HG03039 (cell line): ENCODE data around the gene SH3BP5.

ENCODE experiments used
- ATAC-seq: cut with Tn5 transposase; IDR thresholded peaks from one replicate; pipeline ENCODE4 v1.9.1; 2021; ENCODE audit warnings: mild to moderate bottlenecking, moderate library complexity; ENCODE audit not compliant: unreplicated experiment

Gene SH3BP5

DNA sequence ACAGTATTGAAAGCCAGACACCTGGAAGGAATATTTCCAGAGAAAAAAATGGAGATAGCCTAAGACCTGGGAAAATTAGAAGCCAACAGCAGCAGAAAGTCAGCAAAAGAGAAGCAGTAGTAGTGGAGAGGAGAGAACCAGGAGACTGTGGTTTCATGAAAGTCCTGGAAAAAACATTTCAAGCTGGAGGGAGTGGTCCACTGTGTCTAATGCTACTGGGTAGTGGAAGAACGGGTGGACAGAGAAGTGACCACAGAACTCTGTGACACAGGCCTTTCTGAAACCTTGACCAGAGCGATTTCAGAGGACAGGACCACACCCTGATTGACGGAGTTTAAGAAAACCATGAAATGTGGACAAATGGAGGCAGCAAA lies 15.3 kb upstream of the SH3BP5 start:
- no peak for ATAC-seq

DNA sequence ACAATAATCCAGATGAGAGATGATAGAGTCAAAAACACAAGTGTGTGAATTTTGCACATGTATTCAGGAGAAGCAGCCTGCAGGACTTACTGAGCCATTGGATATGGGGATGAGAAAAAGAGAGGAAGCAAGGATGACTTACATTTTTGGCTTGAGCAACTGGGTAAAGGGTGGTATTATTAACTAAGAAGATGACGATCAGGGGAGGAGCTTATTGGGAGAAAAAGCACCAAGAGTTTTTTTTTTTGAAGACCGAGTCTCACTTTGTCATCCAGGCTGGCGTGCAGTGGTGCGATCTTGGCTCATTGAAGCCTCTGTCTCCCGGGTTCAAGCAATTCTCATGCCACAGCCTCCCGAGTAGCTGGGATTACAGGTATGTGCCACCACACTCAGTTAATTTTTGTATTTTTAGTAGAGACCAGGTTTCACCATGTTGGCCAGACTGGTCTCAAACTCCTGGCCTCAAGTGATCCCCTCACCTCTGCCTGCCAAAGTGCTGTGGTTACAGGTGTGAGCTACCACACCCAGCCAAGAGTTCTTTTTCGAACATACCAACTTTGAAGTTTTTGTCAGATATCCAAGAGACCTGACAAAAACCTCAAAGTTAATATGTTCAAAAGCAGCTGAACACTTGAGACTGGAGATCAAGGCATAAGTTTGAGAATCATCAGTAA lies 14.8 kb upstream of the SH3BP5 start:
- ATAC-seq, result no peak

DNA sequence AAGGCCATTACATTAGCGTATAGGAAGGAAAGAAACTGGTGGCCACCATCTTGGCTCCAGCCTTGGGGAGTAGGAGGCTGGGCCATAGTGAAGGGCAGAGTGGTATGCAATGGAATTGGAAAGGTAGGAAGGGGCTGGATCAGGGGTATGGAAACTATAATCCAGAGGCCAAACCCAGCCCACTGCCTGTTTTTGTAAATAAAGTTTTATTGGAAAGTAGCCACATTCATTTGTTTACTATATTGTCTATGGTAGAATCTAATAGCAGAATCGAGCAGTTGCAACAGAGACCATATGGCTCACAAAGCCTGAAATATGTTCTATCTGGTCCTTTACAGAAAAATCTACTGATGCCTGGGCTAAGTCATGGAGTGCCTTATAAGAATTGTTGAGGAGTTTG lies 14.1 kb upstream of the SH3BP5 start:
- ATAC-seq, result no peak

- peak; percentile 76 for ATAC-seq
These were observed 13.3 kb upstream of the SH3BP5 start for GRCh38 chr3:15345608-15346137.

DNA sequence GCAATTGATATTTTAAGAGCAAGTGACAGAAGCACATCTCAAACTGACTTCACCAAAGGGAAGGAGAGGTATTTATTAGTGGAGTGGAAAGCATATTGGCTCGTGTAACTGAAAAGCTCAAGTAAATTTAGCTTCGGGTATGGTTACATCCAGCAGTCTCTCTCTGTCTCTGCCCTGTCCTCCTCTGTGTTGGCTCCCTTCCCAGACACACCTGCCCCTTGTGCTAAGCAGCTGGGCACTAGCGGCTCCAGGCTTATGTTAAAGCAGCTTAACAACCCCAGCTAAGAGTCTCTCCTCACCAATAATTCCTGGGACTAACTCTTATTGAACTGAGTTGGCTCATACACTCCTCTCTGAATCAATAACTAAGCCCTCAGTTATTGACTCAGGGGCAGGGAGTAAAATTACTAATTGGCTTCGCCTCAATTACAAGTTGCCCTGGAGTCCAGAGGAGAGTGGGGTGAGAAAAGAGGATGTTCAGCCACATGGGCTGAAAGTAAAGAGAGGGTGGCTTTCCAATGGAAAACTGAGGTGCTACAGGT lies 12.8 kb upstream of the SH3BP5 start:
- peak; percentile 21 for ATAC-seq

- no peak for ATAC-seq
These were observed 10.6 kb upstream of the SH3BP5 start for GRCh38 chr3:15342945-15343344.

GRCh38 chr3:15342246-15342645 lies 9.9 kb upstream of the SH3BP5 start:
- no peak for ATAC-seq

DNA sequence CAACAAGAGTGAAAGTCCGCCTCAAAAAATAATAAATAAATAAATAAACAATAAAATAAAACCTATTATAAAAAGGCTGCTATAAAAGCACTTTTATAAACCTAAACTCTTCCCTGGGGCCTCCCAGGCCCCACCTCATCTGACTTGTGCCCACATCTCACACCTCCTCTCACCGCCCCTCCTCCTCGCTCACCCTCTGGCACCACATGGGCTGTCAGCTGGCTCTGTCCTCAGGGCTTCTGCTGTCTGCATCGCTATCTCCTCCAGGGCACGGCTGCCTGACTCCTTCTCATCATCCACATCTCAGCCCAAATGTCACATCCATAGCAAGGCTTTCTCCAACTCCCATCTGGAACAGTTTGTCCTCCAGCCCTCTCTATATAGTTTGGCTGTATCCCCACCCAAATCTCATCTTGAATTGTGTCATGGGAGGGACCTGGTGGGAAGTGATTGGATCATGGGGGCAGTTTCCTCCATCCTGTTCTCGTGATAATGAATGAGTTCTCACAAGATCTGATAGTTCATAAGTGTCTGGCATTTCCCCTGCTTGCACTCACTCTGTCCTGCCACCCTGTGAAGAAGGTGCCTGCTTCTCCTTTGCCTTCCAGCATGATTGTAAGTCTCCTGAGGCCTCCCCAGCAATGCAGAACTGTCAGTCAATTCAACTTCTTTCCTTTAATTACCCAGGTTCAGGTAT lies 8.8 kb upstream of the SH3BP5 start:
- ATAC-seq, result no peak

DNA sequence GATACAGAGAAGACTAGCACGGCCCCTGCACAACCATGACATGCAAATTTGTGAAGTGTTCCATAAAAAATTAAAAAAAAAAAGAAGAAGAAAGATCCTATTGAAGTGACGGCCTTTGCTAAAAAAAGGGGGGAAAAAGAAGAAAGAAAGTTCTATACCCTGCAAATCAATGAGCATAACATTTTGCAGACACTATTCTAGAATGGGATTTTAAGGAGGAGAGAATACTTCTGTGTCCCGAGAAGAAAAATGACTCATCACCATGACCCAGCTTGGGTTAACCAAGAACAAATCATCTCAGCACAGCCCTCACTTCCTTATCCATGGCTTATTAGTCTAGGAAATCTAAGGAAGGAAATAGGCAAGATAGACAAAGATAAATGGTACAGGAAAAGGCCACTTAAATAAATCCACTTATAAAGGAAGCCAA lies 7.4 kb upstream of the SH3BP5 start:
- no peak for ATAC-seq

DNA sequence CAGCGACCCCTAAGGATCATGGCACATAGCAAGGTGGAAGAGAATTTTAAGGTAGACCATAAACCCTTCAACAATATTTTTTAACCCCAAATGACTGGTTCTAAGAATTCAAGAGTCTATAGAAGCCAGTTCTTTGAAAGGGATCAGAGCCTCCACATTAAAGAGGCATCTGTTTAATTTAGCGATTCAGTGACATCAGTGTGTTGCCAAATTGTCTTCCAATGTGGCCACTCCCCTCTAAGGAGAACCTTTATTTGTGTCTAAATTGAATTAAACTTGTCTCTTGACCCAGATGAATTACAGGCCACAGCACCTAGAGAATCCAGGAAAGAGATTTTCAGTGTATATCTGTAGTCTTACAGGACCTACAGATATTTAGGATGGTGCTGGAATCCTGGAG lies 6.6 kb upstream of the SH3BP5 start:
- ATAC-seq, result no peak

GRCh38 chr3:15337963-15338362 lies 5.6 kb upstream of the SH3BP5 start:
- ATAC-seq, result no peak

- no peak for ATAC-seq
These were observed 3.7 kb upstream of the SH3BP5 start for GRCh38 chr3:15336057-15336456.

DNA sequence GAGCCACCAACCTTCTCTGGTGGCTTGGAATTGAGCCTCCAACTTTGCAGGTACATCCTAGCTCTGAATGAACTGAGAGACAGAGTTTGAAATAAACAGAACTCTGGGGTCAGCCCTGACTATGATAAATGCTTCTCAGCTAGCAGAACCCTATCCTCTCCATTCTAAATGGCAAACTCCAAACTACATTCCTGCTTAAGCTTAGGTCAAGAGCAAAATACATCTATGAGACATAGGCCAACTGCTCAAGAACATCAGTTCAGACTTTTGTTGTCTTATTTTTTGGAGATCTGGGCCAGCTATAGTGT lies 1.5 kb upstream of the SH3BP5 start:
- no peak for ATAC-seq

DNA sequence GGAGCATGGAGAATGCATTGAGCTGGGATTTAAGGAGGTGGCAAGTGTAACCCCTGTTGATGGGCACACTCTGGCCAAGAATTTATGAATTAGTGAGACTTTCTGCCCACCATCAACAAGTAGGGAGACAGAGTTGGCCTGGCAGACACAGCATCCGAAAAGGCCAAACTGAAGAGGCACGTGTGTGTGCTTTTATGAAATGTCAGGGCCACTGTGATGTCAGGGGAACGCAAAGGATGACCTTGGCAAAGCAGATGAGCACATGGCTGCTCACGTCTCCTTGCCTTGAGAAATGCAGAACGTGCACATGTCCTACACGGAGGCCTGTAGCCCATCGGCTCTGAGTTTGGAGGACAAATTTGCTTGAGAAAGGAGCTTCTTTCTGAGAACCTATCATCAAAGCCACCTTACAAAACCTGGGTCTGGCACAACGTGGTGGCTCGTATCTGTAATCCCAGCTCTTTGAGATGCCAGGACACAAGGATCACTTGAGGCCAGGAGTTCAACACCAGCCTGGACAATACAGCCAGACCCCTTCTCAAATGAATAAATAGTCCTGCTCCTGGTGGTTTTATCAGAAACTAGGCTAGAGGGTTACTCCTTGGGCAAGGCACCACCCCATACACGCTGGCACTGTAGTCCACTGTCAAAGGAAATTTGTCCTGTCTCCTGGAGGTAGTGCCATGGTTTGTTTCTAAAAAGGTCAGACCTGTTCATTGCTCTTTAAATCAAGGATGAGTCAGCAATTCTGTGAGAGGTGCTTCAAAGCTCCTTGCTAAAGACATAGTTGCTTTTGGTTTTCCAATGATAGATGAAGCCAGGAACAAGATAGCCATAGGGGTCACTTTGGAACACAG lies 941 bp upstream of the SH3BP5 start:
- ATAC-seq, result no peak

- peak; percentile 24 for ATAC-seq
These were observed 581 bp downstream of the SH3BP5 start for GRCh38 chr3:15331606-15332404.

DNA sequence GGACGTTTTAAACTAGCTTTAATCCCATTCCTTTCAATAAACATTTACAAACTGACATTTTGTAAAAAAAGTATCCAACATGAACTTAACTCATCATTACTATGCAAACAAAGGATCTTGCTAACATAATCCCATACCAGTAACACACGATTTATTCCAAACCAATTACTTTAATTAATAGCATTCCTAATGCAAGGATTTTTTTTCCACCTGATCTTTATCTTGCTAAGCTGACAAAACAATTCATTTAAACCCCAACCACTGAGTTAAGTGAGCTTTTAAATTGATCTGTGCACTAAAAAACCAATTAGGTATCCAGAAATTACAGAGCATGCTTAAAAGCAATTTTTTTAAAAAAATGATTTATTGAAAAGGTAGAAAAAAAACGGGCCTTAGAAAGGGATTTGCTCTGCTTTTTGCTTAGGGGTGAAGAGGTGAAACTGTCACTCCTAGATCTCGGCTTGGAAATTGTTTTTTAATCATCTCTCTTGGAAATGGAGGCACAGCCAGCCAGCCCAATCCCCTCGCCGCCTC lies 1.2 kb downstream of the SH3BP5 start:
- ATAC-seq, result no peak

GRCh38 chr3:15330031-15330596 lies 2.3 kb downstream of the SH3BP5 start:
- ATAC-seq, result no peak

DNA sequence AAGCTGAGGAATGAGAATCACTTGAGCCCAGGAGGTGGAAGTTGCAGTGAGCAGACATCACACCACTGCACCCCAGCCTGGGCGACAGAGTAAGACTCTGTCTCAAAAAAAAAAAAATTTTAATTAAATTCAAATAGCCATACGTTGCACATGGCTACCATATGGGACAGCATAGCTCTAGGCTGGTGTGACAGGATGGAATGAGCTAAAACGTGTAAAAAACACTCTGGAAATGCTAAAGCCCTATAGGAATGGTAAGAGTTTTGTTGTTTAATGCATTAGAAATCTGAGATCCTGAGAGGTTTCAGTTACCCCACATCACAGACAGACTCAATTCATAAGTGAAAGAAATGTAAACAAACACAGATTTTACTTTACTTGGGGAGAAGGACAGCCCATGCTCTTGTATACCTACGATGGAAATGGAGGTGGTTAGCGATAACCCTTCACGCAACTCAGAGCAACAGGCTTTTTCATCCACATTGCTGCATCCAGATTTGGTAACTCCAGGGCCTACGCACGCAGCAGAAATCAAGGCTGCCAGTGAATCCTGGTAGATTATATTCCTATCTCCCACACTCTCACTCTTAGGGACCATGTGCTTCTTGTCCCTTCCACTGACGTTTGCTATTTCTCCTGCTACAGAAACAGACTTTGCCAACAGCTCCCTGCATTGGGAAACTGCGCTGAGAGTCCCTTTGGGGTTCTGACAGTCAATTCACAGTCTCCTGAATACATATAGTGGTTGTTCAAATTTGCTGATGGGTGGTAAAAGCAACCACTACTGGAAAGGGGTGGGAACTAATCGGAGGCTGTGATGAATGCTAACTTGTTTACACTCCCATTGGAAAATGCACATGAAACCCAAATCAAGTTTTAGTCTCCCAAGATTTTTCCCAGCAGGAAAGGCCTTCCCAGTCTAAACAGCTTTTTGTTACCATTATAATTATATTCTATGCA lies 3.1 kb downstream of the SH3BP5 start:
- ATAC-seq, result no peak

DNA sequence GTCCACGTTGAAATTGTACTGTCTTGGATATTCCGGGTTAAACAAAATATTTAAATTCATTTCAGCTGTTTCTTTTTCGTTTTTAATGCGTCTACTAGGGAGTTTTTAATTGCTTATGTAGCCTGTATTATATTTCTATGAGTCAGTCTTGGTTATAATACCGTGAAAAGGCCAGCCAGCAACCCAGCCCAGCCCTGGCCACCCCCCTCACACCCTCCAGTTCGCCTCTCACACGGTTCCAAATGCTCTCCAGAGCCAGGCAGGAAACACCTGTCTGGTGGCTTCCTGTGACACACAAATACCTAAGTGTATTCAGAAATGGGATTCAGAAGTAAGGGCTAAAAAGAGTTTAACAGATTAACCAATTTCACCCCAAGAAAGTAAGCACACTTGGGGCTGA lies 4.4 kb downstream of the SH3BP5 start:
- no peak for ATAC-seq
